LNCaP clone FGC (cell line): ENCODE data around the gene MPPED2.

ENCODE experiments used
- DNase-seq: peaks from one replicate; pipeline ENCODE4 v3.0.0-alpha.2; 2011; ENCODE audit warnings: low read depth
- H3K4me3 ChIP-seq: 2 replicates; pipeline ENCODE4 v1.5.1; 2011; ENCODE audit warnings: mild to moderate bottlenecking, low read depth, low read length, control low read depth
- CTCF ChIP-seq: IDR thresholded peaks from 2 replicates; pipeline ENCODE4 v1.5.1; 2012; ENCODE audit warnings: mild to moderate bottlenecking; ENCODE audit not compliant: control insufficient read depth, insufficient read depth; ENCODE audit errors: extremely low read depth

MPPED2 gene

GRCh38 chr11:30549565-30549964, 36.6 kb downstream of the MPPED2 start:
- TF ChIP-seq CTCF = no peak
- no peak for DNase-seq
- H3K4me3 ChIP-seq = no peak overlapping the region

GRCh38 chr11:30546334-30546733, 39.8 kb downstream of the MPPED2 start:
- DNase-seq = no peak
- no peak overlapping the region for H3K4me3 ChIP-seq
- no peak for TF ChIP-seq CTCF

- DNase-seq = no peak
- no peak for TF ChIP-seq CTCF
- no peak overlapping the region for H3K4me3 ChIP-seq
Measured at GRCh38 chr11:30545507-30545906, 40.6 kb downstream of the MPPED2 start.

GRCh38 chr11:30543066-30543465, 43.1 kb downstream of the MPPED2 start:
- DNase-seq = no peak
- no peak overlapping the region for H3K4me3 ChIP-seq
- TF ChIP-seq CTCF = no peak

GRCh38 chr11:30540781-30541180, 45.4 kb downstream of the MPPED2 start:
- no peak for DNase-seq
- TF ChIP-seq CTCF = no peak
- no peak overlapping the region for H3K4me3 ChIP-seq

- no peak for TF ChIP-seq CTCF
- no peak for DNase-seq
- H3K4me3 ChIP-seq = no peak overlapping the region
Measured at GRCh38 chr11:30538251-30538650, 47.9 kb downstream of the MPPED2 start.

- H3K4me3 ChIP-seq = no peak overlapping the region
- no peak for DNase-seq
- no peak for TF ChIP-seq CTCF
Measured at GRCh38 chr11:30535818-30536217, 50.3 kb downstream of the MPPED2 start.
